ENCODE measurements around the gene ACVR1.

ACVR1 gene

DNA sequence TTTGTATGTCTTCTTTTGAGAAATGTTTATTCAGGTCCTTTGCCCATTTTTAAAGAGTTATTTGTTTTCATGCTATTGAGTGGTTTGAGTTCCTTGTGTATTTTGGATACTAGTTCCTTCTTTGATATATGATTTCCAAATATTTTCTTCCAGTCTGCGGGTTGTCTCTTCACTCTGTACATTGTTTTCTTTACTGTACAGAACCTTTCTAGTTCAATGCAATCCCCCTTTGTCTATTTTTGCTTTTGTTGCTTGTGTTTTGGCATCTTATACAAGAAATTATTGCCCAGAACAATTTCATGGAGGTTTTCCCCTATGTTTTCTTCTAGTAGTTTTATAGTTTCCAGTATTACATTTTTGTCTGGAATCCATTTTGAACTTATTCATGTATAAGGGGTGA is 185.0 kb downstream of the ACVR1 start:
- no peak for DNase-seq

Measured in GDM1 (cell line).